ENCODE results near the gene RHOH.

Gene RHOH

DNA sequence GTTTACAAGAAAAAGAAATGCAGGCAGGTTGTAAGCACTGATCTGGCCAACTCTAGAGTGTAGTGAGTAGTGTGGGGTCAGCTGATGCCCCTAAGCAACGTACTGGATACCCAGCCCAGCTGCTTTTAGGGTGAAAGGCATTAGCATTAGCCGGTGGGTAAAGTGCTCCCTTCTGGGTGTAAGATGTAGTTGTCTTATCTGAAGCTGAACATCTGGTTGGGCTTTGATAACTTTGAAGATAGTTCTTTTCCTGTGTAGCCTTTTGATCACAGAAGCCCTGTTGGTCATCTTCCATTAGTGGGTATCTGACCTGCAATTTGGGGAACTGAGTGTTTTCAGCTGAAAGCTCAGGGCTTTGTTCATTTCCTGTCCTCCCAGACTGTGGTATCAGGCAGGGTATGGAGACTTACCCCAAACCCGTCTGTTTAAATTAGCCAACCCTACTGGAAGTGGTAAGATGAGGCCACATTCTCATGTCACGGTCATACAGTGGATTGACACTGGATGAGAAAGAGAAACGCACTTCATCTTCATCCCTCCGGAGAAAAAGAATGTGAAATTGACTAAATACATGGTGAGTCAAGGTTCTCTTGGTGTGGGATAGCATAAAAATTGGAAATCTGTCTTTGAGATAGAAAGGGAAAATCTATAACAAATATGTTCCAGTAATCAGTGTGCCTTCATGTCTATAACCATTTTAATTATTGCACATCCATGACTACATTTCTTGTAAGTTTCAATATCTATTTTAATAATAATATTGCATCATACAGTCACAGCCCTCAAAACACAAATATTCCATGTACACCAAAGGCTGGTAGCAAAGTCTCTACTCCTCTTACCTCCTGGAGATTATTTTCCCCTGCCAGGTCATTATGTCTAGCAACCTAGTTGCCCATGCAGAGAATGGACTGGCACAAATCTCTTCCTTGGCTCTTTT, 8.7 kb downstream of the RHOH start:
- TF ChIP-seq, protein P1, sequence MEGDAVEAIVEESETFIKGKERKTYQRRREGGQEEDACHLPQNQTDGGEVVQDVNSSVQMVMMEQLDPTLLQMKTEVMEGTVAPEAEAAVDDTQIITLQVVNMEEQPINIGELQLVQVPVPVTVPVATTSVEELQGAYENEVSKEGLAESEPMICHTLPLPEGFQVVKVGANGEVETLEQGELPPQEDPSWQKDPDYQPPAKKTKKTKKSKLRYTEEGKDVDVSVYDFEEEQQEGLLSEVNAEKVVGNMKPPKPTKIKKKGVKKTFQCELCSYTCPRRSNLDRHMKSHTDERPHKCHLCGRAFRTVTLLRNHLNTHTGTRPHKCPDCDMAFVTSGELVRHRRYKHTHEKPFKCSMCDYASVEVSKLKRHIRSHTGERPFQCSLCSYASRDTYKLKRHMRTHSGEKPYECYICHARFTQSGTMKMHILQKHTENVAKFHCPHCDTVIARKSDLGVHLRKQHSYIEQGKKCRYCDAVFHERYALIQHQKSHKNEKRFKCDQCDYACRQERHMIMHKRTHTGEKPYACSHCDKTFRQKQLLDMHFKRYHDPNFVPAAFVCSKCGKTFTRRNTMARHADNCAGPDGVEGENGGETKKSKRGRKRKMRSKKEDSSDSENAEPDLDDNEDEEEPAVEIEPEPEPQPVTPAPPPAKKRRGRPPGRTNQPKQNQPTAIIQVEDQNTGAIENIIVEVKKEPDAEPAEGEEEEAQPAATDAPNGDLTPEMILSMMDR (IDR thresholded peaks at IDR 0.05) = no peak
- H3K27ac ChIP-seq = no peak overlapping the region
- H3K4me3 ChIP-seq = no peak overlapping the region
- no peak for DNase-seq (ENCODE audit: low spot score)

DNA sequence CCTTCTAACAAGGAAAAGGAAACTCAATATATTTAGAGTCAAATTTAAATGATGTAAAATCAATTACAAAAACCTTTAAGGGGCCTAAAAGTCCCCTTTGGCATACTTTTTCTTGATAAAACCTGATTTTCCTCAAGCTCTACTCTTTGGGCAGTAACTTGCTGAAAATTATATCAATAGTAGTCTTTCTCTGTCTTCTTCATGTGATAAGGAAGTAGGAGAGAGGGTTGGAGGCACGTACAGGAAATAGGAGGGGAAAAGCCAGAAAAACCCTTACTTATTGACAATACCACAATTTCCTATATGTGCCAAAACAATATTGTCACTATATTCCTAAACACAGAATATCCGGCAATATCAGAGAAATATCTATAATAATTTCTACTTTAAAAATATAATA, 9.6 kb downstream of the RHOH start:
- no peak overlapping the region for H3K4me3 ChIP-seq
- DNase-seq (ENCODE audit: low spot score) = no peak
- TF ChIP-seq, protein P1 (IDR thresholded peaks at IDR 0.05) = no peak
- H3K27ac ChIP-seq = no peak overlapping the region

DNA sequence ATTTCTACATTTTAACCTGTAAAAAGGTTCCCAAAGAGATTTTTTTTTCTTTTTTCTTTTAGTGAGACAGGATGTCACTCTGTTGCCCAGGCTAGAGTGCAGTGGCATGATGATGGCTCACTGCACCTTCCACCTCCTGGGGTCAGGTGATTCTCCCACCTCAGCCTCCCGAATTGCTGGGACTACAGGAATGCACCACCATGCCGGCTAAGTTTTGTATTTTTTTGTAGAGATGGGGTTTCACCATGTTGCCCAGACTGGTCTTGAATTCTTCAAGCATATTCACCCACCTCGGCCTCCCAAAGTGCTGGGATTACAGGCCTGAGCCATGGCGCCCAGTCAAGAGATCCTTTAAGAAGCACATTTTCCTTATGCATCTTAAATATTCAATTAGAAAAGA, 12.6 kb downstream of the RHOH start:
- no peak overlapping the region for H3K27ac ChIP-seq
- TF ChIP-seq, protein P1 (IDR thresholded peaks at IDR 0.05) = no peak

DNA sequence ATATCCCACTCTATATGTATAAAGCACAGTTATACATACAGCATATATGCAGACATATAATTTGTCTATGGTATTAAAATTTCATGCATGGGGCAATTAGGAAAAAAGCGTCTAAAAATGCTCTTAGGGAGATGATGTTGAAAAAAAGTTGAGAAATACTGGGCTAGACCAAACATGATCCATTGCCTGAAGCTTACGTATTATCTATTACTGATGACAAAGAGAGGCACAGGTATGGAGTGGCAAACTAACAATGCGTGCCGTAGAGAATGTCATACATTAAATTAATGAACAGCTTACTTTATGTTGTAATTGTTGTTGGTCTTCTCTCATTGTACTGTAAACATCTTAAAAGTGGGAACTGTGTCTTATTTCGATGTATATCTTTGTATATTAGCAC, 13.9 kb downstream of the RHOH start:
- no peak overlapping the region for H3K4me3 ChIP-seq
- no peak overlapping the region for H3K27ac ChIP-seq
- no peak for DNase-seq (ENCODE audit: low spot score)
- TF ChIP-seq, protein P1 (IDR thresholded peaks at IDR 0.05) = no peak

More for the DNA sequence above, 12.6 kb downstream of the RHOH start:
- no peak overlapping the region for H3K4me3 ChIP-seq
- DNase-seq (ENCODE audit: low spot score) = no peak

DNA sequence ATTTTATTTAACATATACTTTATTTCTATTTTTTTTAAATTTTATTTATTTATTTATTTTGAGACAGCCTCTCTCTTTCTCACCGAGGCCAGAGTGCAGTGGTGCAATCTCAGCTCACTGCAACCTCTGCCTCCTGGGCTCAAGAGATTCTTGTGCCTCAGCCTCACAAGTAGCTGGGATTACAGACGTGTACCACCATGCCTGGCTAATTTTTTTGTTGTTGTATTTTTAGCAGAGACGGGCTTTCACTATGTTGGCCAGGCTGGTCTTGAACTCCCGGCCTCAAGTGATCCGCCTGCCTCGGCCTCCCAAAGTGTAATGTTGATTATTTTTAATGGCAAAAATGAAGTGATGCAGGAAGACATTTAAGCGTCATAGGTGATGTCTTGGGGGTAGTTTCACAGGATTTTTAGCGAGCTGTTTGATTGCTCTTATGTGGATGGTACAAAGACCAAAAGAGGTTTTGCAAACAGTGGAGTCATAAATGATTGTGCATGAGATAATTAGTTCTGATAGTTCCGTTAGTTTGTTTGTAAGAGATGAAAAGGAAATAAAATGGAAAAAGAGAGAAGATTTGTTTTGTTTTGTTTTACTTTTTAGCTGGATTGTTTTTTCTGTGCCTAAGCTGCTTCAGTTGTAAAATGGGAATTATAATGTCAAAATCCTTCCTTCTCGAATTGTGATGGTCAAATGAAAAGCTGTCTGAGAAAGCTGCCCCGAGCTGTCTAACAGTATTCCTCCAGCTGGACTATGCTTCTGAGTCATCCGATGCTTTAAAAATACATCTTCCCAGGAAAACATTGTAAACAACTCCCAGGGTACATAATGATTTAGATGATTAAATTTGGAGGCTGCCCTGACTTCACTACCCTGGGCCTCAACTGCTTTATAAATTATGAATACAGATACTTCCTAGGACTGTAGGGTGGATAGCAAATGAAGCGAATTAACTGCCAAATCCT, 14.7 kb downstream of the RHOH start:
- TF ChIP-seq, protein P1 (IDR thresholded peaks at IDR 0.05) = no peak
- DNase-seq (ENCODE audit: low spot score) = no peak
- Histone ChIP-seq H3K27ac (no peak overlapping the region), H3K4me3 (no peak overlapping the region)

DNA sequence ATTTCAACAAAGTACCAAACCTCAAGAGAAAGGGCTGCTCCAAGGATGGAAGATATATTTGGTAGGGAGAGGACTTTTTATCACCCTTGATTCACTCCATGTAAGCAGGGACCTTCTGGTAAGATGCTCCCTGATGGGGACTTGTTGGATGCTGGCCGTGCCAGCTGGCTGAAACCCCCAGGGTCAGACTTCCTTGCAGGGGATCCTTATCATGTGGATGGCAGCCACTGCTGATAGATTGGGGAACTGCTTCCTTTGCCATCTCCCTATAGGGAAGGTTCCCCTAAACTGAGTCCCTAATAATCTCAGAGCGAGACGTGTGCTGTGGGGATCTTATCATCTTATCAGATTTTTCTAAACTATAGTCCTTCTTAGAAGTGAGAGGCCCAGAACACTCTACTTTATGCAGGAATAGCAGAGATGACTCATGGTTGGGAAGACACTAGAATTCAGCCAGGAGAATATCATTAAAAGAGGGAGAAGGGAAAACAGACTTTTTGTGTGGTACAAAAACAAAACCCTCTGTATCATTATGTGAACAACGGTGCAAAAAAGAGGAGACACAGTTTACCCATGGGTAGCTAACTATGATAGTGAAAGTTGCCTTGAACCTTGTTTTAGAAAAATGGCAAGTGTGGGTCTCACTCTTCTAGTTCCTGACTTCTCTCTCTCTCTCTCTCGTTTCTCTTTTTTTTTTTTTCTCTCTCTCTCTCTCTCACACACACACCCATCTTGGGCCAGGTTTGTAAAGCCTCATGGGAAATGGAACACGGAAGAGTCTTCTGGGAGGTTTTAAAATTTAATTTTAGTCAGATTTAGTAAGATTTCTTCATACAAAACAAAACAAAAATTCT, 16.1 kb downstream of the RHOH start:
- no peak for DNase-seq (ENCODE audit: low spot score)
- Histone ChIP-seq H3K27ac (no peak overlapping the region), H3K4me3 (no peak overlapping the region)
- TF ChIP-seq, protein P1 (IDR thresholded peaks at IDR 0.05) = no peak

All from coronary artery (tissue), 2 donors.